ENCODE results near the gene WDR20. TPM values are rescaled to one million over a fixed set of nuclear protein-coding genes. Genes with fewer than 3 reads are reported as not detected.

The WDR20 gene
- total and polyA plus RNA-seq, 10 of the 15 experiments (the other 5 are each of a cell fraction or from before 2014, with no cell fraction given) = 9.1 to 25.9 (median 18.4) TPM

GRCh38 chr14:102183886-102184285 is 44.2 kb downstream of the WDR20 start:
- TF ChIP-seq BMI1 (IDR thresholded peaks at IDR 0.05; ENCODE audit: borderline replicate concordance) (no peak), SPI1 (IDR thresholded peaks at IDR 0.05; ENCODE audit: borderline replicate concordance, insufficient read depth, low read depth, low read length) (no peak), SUPT20H (IDR thresholded peaks at IDR 0.05; ENCODE audit: borderline replicate concordance, control insufficient read depth, low read depth, low read length) (no peak), HDGF (IDR thresholded peaks at IDR 0.05) (no peak), JUNB (IDR thresholded peaks at IDR 0.05) (no peak), KLF5 (IDR thresholded peaks at IDR 0.05; ENCODE audit: partially characterized antibody) (no peak), NR2C1 (IDR thresholded peaks at IDR 0.05) (no peak), ATF2 (IDR thresholded peaks at IDR 0.05; ENCODE audit: low read length) (no peak), SRF (IDR thresholded peaks at IDR 0.05; ENCODE audit: low read depth in 2 of 2, low read length in 2 of 2) (no peak), ASH2L (IDR thresholded peaks at IDR 0.05; ENCODE audit: borderline replicate concordance, low read depth) (no peak), ZZZ3 (IDR thresholded peaks at IDR 0.05; ENCODE audit: control insufficient read depth, insufficient read length, low read depth) (no peak)
- DNase-seq (ENCODE audit: low read depth, low spot score) (no peak), FAIRE-seq (no peak), ATAC-seq (no peak)
- ChIA-PET SMC1A (ENCODE audit: uncharacterized antibody, unreplicated experiment) (interaction anchor here (0.7 to 2.7 kb wide), 4 partner anchors 13 to 132 kb away, joined by 3 to 8 read pairs (median 4); no protein-coding TSS in a partner anchor), CTCF (interaction anchor here (0.5 to 0.9 kb wide), 2 partner anchors 89 to 574 kb away, joined by 3 read pairs; no protein-coding TSS in a partner anchor), POLR2A (no interaction called here), RAD21 (ENCODE audit: unreplicated experiment) (no interaction called here)
- no peak overlapping the region for H3K27ac ChIP-seq (ENCODE audit: control insufficient read depth, insufficient read depth)
- H3K9me3 ChIP-seq (replicated peaks; ENCODE audit: control insufficient read depth, insufficient read depth, low read length) = no peaks in the 10 kb centered on the region
- intact Hi-C loops (cut with micrococcal nuclease; ENCODE audit: unreplicated experiment) = no loop called here
- peaks cover 0 to under 1% of the 10 kb centered on the region in 2 experiments; a peak in 2 of 4 replicates for H3K36me3 ChIP-seq (ENCODE audit: control insufficient read depth in 2 of 2, insufficient read depth in 2 of 2, low read length in 1 of 2)
- no peak overlapping the region for H3K4me2 ChIP-seq (ENCODE audit: control insufficient read depth, insufficient read depth)
- no peaks in the 10 kb centered on the region for H4K20me1 ChIP-seq (ENCODE audit: control insufficient read depth, insufficient read depth)
- H3K9ac ChIP-seq (ENCODE audit: control insufficient read depth, insufficient read depth, low read length) = no peak overlapping the region
- H3K27me3 ChIP-seq (replicated peaks in 1 of 2; ENCODE audit: control insufficient read depth in 2 of 2, insufficient read depth in 2 of 2, low read length in 1 of 2) = no peaks in the 10 kb centered on the region
- H3K4me1 ChIP-seq (ENCODE audit: control insufficient read depth, insufficient read depth, low read length) = peaks cover 10% of the 10 kb centered on the region
- no peak overlapping the region for H3K4me3 ChIP-seq
- H3K79me2 ChIP-seq (ENCODE audit: control insufficient read depth, insufficient read depth, low read length) = peaks cover 46% of the 10 kb centered on the region
- no peak overlapping the region for H2AFZ ChIP-seq (ENCODE audit: control insufficient read depth, low read depth, low read length)
- 92% methylated on average over 3 of the region's 3 CpGs for WGBS (ENCODE audit: insufficient coverage, insufficient replicate concordance, low lambda C conversion rate, missing lambda C conversion rate)
- in situ Hi-C loops (cut with MboI) = no loop called here
- BruUV-seq (replicated peaks) = no TSS peak

All from GM12878 (cell line).